Immature natural killer cell (primary cell): ENCODE results near the gene MYMK. TPM values are rescaled to one million over a fixed set of nuclear protein-coding genes. Genes with fewer than 3 reads are reported as not detected.

Experiments used
- DNase-seq, 3 donors: peaks; one replicate each; pipeline ENCODE4 v3.0.0; 2022; ENCODE audit warnings: mixed read lengths in 1 of 3
- H3K27ac Mint-ChIP-seq, 6 donors: one replicate each; pipeline ENCODE4 v1.8.0; 2020; ENCODE audit warnings: mixed read lengths in 6 of 6, mild to moderate bottlenecking in 5 of 6, inconsistent platforms in 4 of 6, moderate library complexity in 3 of 6
- H3K27me3 Mint-ChIP-seq, 3 donors: one replicate each; pipeline ENCODE4 v1.8.0; 2020 to 2021; ENCODE audit warnings: low read depth in 3 of 3, mild to moderate bottlenecking in 3 of 3, mixed read lengths in 3 of 3, moderate library complexity in 3 of 3, inconsistent platforms in 1 of 3
- H3K36me3 Mint-ChIP-seq, 3 donors: one replicate each; pipeline ENCODE4 v1.8.0; 2020; ENCODE audit warnings: mixed read lengths in 3 of 3, inconsistent platforms in 2 of 3, mild to moderate bottlenecking in 2 of 3
- H3K4me1 Mint-ChIP-seq, 2 donors: one replicate each; pipeline ENCODE4 v1.8.0; 2020; ENCODE audit warnings: inconsistent platforms in 2 of 2, mild to moderate bottlenecking in 2 of 2, mixed read lengths in 2 of 2, moderate library complexity in 1 of 2
- H3K4me3 Mint-ChIP-seq, 5 donors: one replicate each; pipeline ENCODE4 v1.8.0; 2020; ENCODE audit warnings: mild to moderate bottlenecking in 5 of 5, mixed read lengths in 5 of 5, inconsistent platforms in 3 of 5, moderate library complexity in 3 of 5
- H3K9me3 Mint-ChIP-seq, 6 donors: one replicate each; pipeline ENCODE4 v1.8.0; 2020; ENCODE audit warnings: mild to moderate bottlenecking in 6 of 6, mixed read lengths in 6 of 6, inconsistent platforms in 4 of 6, moderate library complexity in 3 of 6
- polyA plus RNA-seq, 3 donors: library from polyadenylated mRNA; unstranded; fragments of 300-500 nt; fragmentation: Illumina TruSeq; gene quantifications; one replicate each; pipeline ENCODE4 v1.2.3, GENCODE V29; 2021

The MYMK gene
- polyA plus RNA-seq, 3 donors from 2014 or later: not detected

GRCh38 chr9:133490201-133490681 lies 34.5 kb downstream of the MYMK start:
- Mint-ChIP-seq H3K4me3 (no peak overlapping the region), H3K9me3 (no peaks in the 10 kb centered on the region), H3K4me1 (peaks cover 3 to 7% of the 10 kb centered on the region in 2 donors), H3K27me3 (peaks cover 0 to 7% (median 4%) of the 10 kb centered on the region in 3 donors), H3K27ac (no peak overlapping the region), H3K36me3 (no peaks in the 10 kb centered on the region)
- no peak for DNase-seq

GRCh38 chr9:133489253-133490190 lies 35.2 kb downstream of the MYMK start:
- no peaks in the 10 kb centered on the region for H3K36me3 Mint-ChIP-seq
- H3K4me1 Mint-ChIP-seq: peaks cover 3 to 7% of the 10 kb centered on the region in 2 donors
- no peak overlapping the region for H3K27ac Mint-ChIP-seq
- H3K9me3 Mint-ChIP-seq: no peaks in the 10 kb centered on the region
- no peak overlapping the region for H3K4me3 Mint-ChIP-seq
- DNase-seq: no peak
- peaks cover 0 to 7% (median 4%) of the 10 kb centered on the region in 3 donors for H3K27me3 Mint-ChIP-seq

- Mint-ChIP-seq H3K27ac (no peak overlapping the region), H3K36me3 (no peaks in the 10 kb centered on the region), H3K4me1 (peaks cover 3 to 7% of the 10 kb centered on the region in 2 donors), H3K27me3 (peaks cover 2 to 7% (median 4%) of the 10 kb centered on the region in 3 donors), H3K4me3 (no peak overlapping the region), H3K9me3 (no peaks in the 10 kb centered on the region)
- no peak for DNase-seq
Measured at GRCh38 chr9:133488686-133489252, 36.0 kb downstream of the MYMK start.

- H3K9me3 Mint-ChIP-seq: no peaks in the 10 kb centered on the region
- H3K36me3 Mint-ChIP-seq: no peaks in the 10 kb centered on the region
- no peak overlapping the region for H3K4me3 Mint-ChIP-seq
- H3K27ac Mint-ChIP-seq: no peak overlapping the region
- no peak for DNase-seq
- H3K4me1 Mint-ChIP-seq: peaks cover 3 to 7% of the 10 kb centered on the region in 2 donors
- H3K27me3 Mint-ChIP-seq: peaks cover 4 to 11% (median 7%) of the 10 kb centered on the region in 3 donors
Measured at GRCh38 chr9:133487331-133487725, 37.4 kb downstream of the MYMK start.

- peaks cover 3 to 7% of the 10 kb centered on the region in 2 donors for H3K4me1 Mint-ChIP-seq
- peak overlapping the region in 1 of 6 donors; percentile 58 for H3K27ac Mint-ChIP-seq
- peak overlapping the region in 3 of 5 donors; percentile 18 to 52 (median 46) for H3K4me3 Mint-ChIP-seq
- no peaks in the 10 kb centered on the region for H3K9me3 Mint-ChIP-seq
- peaks cover 5 to 11% (median 7%) of the 10 kb centered on the region in 3 donors for H3K27me3 Mint-ChIP-seq
- no peak for DNase-seq
- no peaks in the 10 kb centered on the region for H3K36me3 Mint-ChIP-seq
Measured at GRCh38 chr9:133485531-133486260, 39.1 kb downstream of the MYMK start.

- no peaks in the 10 kb centered on the region for H3K36me3 Mint-ChIP-seq
- no peak for DNase-seq
- H3K27me3 Mint-ChIP-seq: peaks cover 5 to 11% (median 9%) of the 10 kb centered on the region in 3 donors
- no peak overlapping the region for H3K4me3 Mint-ChIP-seq
- no peaks in the 10 kb centered on the region for H3K9me3 Mint-ChIP-seq
- H3K4me1 Mint-ChIP-seq: peaks cover 3 to 10% of the 10 kb centered on the region in 2 donors
- H3K27ac Mint-ChIP-seq: no peak overlapping the region
Measured at GRCh38 chr9:133484671-133485437, 39.9 kb downstream of the MYMK start.

GRCh38 chr9:133483611-133484010 lies 41.1 kb downstream of the MYMK start:
- H3K36me3 Mint-ChIP-seq: no peaks in the 10 kb centered on the region
- peaks cover 8 to 17% of the 10 kb centered on the region in 2 donors for H3K4me1 Mint-ChIP-seq
- DNase-seq: no peak
- H3K27ac Mint-ChIP-seq: no peak overlapping the region
- no peak overlapping the region for H3K4me3 Mint-ChIP-seq
- peaks cover 2 to 11% (median 5%) of the 10 kb centered on the region in 3 donors for H3K27me3 Mint-ChIP-seq
- H3K9me3 Mint-ChIP-seq: no peaks in the 10 kb centered on the region

- Mint-ChIP-seq H3K4me3 (peak within 1 kb of the TSS; percentile 77 to 84 (median 81)), H3K9me3 (no peaks in the 10 kb centered on the region), H3K36me3 (no peaks in the 10 kb centered on the region), H3K4me1 (peaks cover 6 to 10% of the 10 kb centered on the region in 2 donors), H3K27me3 (peaks cover 2 to 8% (median 7%) of the 10 kb centered on the region in 3 donors), H3K27ac (peak within 1 kb of the TSS; percentile 45 to 80 (median 64))
- DNase-seq: peak; percentile 82 to 84 (median 82)
Measured at GRCh38 chr9:133478851-133479711, 45.7 kb downstream of the MYMK start, which contains the start of gene SLC2A6. SLC2A6 (minus strand) TSS chr9:133479099; CDS start chr9:133479059, 40 bp downstream.

- Mint-ChIP-seq H3K27ac (peak overlapping the region in 4 of 6 donors; percentile 17 to 73 (median 40)), H3K36me3 (no peaks in the 10 kb centered on the region)
Measured at GRCh38 chr9:133477992-133478850, 46.5 kb downstream of the MYMK start.

GRCh38 chr9:133477461-133477860 lies 47.3 kb downstream of the MYMK start:
- H3K9me3 Mint-ChIP-seq: no peaks in the 10 kb centered on the region
- peaks cover 0 to 7% (median 2%) of the 10 kb centered on the region in 3 donors for H3K27me3 Mint-ChIP-seq
- DNase-seq: no peak
- H3K27ac Mint-ChIP-seq: peak overlapping the region in 3 of 6 donors; percentile 17 to 73 (median 56)
- H3K4me1 Mint-ChIP-seq: peaks cover 6 to 10% of the 10 kb centered on the region in 2 donors
- H3K36me3 Mint-ChIP-seq: no peaks in the 10 kb centered on the region
- peak overlapping the region in 4 of 5 donors; percentile 18 to 69 (median 45) for H3K4me3 Mint-ChIP-seq

More at GRCh38 chr9:133477992-133478850, 46.5 kb downstream of the MYMK start:
- Mint-ChIP-seq H3K4me1 (peaks cover 6 to 10% of the 10 kb centered on the region in 2 donors), H3K4me3 (peak overlapping the region; percentile 53 to 69 (median 58)), H3K27me3 (peaks cover 2 to 7% (median 3%) of the 10 kb centered on the region in 3 donors), H3K9me3 (no peaks in the 10 kb centered on the region)
- DNase-seq: no peak

GRCh38 chr9:133476941-133477340 lies 47.8 kb downstream of the MYMK start:
- H3K36me3 Mint-ChIP-seq: no peaks in the 10 kb centered on the region
- peaks cover 6 to 10% of the 10 kb centered on the region in 2 donors for H3K4me1 Mint-ChIP-seq
- H3K4me3 Mint-ChIP-seq: no peak overlapping the region
- no peaks in the 10 kb centered on the region for H3K9me3 Mint-ChIP-seq
- H3K27me3 Mint-ChIP-seq: peaks cover 0 to 5% (median 2%) of the 10 kb centered on the region in 3 donors
- DNase-seq: no peak
- H3K27ac Mint-ChIP-seq: no peak overlapping the region
